Liver (tissue), 9 donors: Measurements from ENCODE around the gene ODF2. TPM values are rescaled to one million over a fixed set of nuclear protein-coding genes. Genes with fewer than 3 reads are reported as not detected.

ENCODE experiments used
- DNase-seq: peaks from one replicate; pipeline ENCODE4 v3.0.0-alpha.2; 2017; ENCODE audit warnings: low spot score
- H3K27ac ChIP-seq, 2 donors: one replicate each; pipeline ENCODE4 v1.7.0; 2013; ENCODE audit warnings: inconsistent platforms in 2 of 2, low read length in 2 of 2, control low read depth in 1 of 2, low read depth in 1 of 2, mild to moderate bottlenecking in 1 of 2
- H3K27me3 ChIP-seq, 4 donors: one replicate each; pipeline versions ENCODE4 v1.6.1 to v1.7.0; 2013; ENCODE audit warnings: low read length in 3 of 4, inconsistent platforms in 1 of 4, mild to moderate bottlenecking in 1 of 4, moderate library complexity in 1 of 4; ENCODE audit not compliant: control insufficient read depth in 4 of 4, insufficient read depth in 4 of 4
- H3K36me3 ChIP-seq, 4 donors: one replicate each; pipeline versions ENCODE4 v1.6.1 to v1.7.0; 2013; ENCODE audit warnings: low read length in 3 of 4, mild to moderate bottlenecking in 3 of 4, low read depth in 1 of 4, moderate library complexity in 1 of 4; ENCODE audit not compliant: control insufficient read depth in 4 of 4, insufficient read depth in 3 of 4
- H3K4me1 ChIP-seq, 4 donors: one replicate each; pipeline versions ENCODE4 v1.6.1 to v1.7.0; 2013; ENCODE audit warnings: low read length in 3 of 4, mild to moderate bottlenecking in 3 of 4, moderate library complexity in 1 of 4; ENCODE audit not compliant: control insufficient read depth in 4 of 4, insufficient read depth in 4 of 4
- H3K4me3 ChIP-seq, 3 donors: one replicate each; pipeline versions ENCODE4 v1.6.1 to v1.7.0; 2013; ENCODE audit warnings: low read length in 3 of 3, control low read depth in 1 of 3, low read depth in 1 of 3, mild to moderate bottlenecking in 1 of 3
- H3K9ac ChIP-seq, 2 donors: one replicate each; pipeline ENCODE4 v1.7.0; 2013; ENCODE audit warnings: low read length in 2 of 2, mild to moderate bottlenecking in 2 of 2, moderate library complexity in 2 of 2, control low read depth in 1 of 2, low read depth in 1 of 2
- H3K9me3 ChIP-seq, 4 donors: one replicate each; pipeline versions ENCODE4 v1.6.1 to v1.7.0; 2013; ENCODE audit warnings: low read length in 3 of 4; ENCODE audit not compliant: control insufficient read depth in 4 of 4
- EGR1 ChIP-seq, 2 donors: IDR thresholded peaks; 2 replicates each; pipeline ENCODE4 v1.6.1; 2016 to 2018; ENCODE audit warnings: antibody characterized with exemption in 2 of 2, low read depth in 2 of 2
- FOXA1 ChIP-seq: IDR thresholded peaks from 2 replicates; pipeline ENCODE4 v1.6.1; 2016; ENCODE audit warnings: antibody characterized with exemption
- FOXA2 ChIP-seq: IDR thresholded peaks from 2 replicates; pipeline ENCODE4 v1.6.1; 2016; ENCODE audit warnings: antibody characterized with exemption
- HNF4G ChIP-seq: IDR thresholded peaks from 2 replicates; pipeline ENCODE4 v1.6.1; 2016; ENCODE audit warnings: antibody characterized with exemption
- JUND ChIP-seq, 2 donors: IDR thresholded peaks; 2 replicates each; pipeline ENCODE4 v1.6.1; 2016; ENCODE audit warnings: antibody characterized with exemption in 2 of 2
- NR2F2 ChIP-seq: IDR thresholded peaks from 2 replicates; pipeline ENCODE4 v1.6.1; 2016; ENCODE audit warnings: antibody characterized with exemption
- RAD21 ChIP-seq, 2 donors: IDR thresholded peaks; 2 replicates each; pipeline ENCODE4 v1.6.1; 2016; ENCODE audit warnings: antibody characterized with exemption in 2 of 2, mild to moderate bottlenecking in 2 of 2
- RXRA ChIP-seq, 2 donors: IDR thresholded peaks; 2 replicates each; pipeline ENCODE4 v1.6.1; 2017 to 2018; ENCODE audit warnings: antibody characterized with exemption in 2 of 2, mild to moderate bottlenecking in 1 of 2
- SP1 ChIP-seq: IDR thresholded peaks from 2 replicates; pipeline ENCODE4 v1.6.1; 2018; ENCODE audit warnings: antibody characterized with exemption, mild to moderate bottlenecking
- TAF1 ChIP-seq: conservative IDR thresholded peaks from 2 replicates; pipeline ENCODE4 v1.6.1; 2016; ENCODE audit warnings: antibody characterized with exemption, mild to moderate bottlenecking
- YY1 ChIP-seq: IDR thresholded peaks from 2 replicates; pipeline ENCODE4 v1.6.1; 2016; ENCODE audit warnings: antibody characterized with exemption, mild to moderate bottlenecking
- WGBS: extraction: QIAGEN DNeasy Blood & Tissue Kit; methylation state at CpG from one replicate; pipeline ENCODE4 v1.1.7; 2013; 5-methylcytosine and 5-hydroxymethylcytosine counted together
- polyA plus RNA-seq, 2 donors: library from polyadenylated mRNA; stranded (reverse) in 1 of 2; unstranded in 1 of 2; fragments of 200-250 nt in 1 of 2; fragments of >200 nt in 1 of 2; fragmentation: Nextera tagmentation in 1 of 2; extraction: Ambion mirVana in 1 of 2; gene quantifications; one replicate each; pipeline versions ENCODE4 v1.2.1 to v1.2.3, GENCODE V29; 2013 to 2015
- total RNA-seq, 2 donors: library from RNA; depleted of rRNA; stranded (reverse); fragments of >200 nt; gene quantifications; one replicate each; pipeline ENCODE4 v1.2.3, GENCODE V29; 2014
- TF ChIP-seq, protein P1 (sequence below): IDR thresholded peaks from 2 replicates; pipeline ENCODE4 v1.6.1; 2016; ENCODE audit warnings: antibody characterized with exemption
- TF ChIP-seq, protein P2 (sequence below): IDR thresholded peaks from 2 replicates; pipeline ENCODE4 v1.6.1; 2016; ENCODE audit warnings: antibody characterized with exemption, mild to moderate bottlenecking
- TF ChIP-seq, protein P3 (sequence below): fragments of 150-350 bp; IDR thresholded peaks from 2 replicates; pipeline ENCODE4 v1.5.1; 2017; ENCODE audit warnings: improper control_type of control experiment, low read depth, low read length; ENCODE audit not compliant: missing input control
- TF ChIP-seq, protein P4 (sequence below): IDR thresholded peaks from 2 replicates; pipeline ENCODE4 v1.6.1; 2016; ENCODE audit warnings: antibody characterized with exemption
- donor health status: healthy.
- donor health status: healthy.
- donor health status: healthy.
- donor health status: healthy.
- donor health status: healthy.

ODF2 gene
- total and polyA plus RNA-seq, 4 donors, result 5.7 to 21.8 (median 16.7) TPM

DNA sequence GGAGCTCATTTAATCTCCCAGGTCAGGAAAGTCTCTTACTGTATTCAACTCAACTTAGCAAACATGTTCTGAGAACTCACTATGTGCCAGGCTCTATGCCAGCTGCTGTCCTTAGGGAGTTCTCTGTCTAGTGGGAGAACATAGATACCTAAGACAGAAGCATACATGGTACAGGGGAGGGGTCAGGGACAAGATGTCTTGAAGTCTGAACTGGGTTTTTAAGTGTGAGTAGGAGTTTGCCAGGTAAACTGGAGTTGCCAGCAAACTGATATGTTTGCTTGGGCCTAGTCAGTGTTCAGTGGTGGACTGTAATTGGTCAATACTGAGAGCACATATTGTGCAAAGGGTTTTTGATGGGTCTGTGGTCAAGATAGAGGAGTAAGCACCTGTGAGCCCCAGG, 30.4 kb downstream of the ODF2 start:
- H3K9ac ChIP-seq, result no peak overlapping the region
- peaks cover 4 to 42% (median 12%) of the 10 kb centered on the region in 4 donors for H3K36me3 ChIP-seq
- no peak for DNase-seq
- no peak overlapping the region for H3K4me3 ChIP-seq
- TF ChIP-seq FOXA2 (no peak), RAD21 (IDR thresholded peaks at IDR 0.05) (no peak), JUND (IDR thresholded peaks at IDR 0.05) (no peak), HNF4G (no peak), TAF1 (no peak), SP1 (no peak), FOXA1 (no peak), EGR1 (IDR thresholded peaks at IDR 0.05; ENCODE audit: low read depth in 2 of 2) (no peak), NR2F2 (no peak)
- TF ChIP-seq, protein P1, sequence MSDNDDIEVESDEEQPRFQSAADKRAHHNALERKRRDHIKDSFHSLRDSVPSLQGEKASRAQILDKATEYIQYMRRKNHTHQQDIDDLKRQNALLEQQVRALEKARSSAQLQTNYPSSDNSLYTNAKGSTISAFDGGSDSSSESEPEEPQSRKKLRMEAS, result no peak
- TF ChIP-seq, protein P2, sequence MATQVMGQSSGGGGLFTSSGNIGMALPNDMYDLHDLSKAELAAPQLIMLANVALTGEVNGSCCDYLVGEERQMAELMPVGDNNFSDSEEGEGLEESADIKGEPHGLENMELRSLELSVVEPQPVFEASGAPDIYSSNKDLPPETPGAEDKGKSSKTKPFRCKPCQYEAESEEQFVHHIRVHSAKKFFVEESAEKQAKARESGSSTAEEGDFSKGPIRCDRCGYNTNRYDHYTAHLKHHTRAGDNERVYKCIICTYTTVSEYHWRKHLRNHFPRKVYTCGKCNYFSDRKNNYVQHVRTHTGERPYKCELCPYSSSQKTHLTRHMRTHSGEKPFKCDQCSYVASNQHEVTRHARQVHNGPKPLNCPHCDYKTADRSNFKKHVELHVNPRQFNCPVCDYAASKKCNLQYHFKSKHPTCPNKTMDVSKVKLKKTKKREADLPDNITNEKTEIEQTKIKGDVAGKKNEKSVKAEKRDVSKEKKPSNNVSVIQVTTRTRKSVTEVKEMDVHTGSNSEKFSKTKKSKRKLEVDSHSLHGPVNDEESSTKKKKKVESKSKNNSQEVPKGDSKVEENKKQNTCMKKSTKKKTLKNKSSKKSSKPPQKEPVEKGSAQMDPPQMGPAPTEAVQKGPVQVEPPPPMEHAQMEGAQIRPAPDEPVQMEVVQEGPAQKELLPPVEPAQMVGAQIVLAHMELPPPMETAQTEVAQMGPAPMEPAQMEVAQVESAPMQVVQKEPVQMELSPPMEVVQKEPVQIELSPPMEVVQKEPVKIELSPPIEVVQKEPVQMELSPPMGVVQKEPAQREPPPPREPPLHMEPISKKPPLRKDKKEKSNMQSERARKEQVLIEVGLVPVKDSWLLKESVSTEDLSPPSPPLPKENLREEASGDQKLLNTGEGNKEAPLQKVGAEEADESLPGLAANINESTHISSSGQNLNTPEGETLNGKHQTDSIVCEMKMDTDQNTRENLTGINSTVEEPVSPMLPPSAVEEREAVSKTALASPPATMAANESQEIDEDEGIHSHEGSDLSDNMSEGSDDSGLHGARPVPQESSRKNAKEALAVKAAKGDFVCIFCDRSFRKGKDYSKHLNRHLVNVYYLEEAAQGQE, result no peak
- TF ChIP-seq, protein P3, sequence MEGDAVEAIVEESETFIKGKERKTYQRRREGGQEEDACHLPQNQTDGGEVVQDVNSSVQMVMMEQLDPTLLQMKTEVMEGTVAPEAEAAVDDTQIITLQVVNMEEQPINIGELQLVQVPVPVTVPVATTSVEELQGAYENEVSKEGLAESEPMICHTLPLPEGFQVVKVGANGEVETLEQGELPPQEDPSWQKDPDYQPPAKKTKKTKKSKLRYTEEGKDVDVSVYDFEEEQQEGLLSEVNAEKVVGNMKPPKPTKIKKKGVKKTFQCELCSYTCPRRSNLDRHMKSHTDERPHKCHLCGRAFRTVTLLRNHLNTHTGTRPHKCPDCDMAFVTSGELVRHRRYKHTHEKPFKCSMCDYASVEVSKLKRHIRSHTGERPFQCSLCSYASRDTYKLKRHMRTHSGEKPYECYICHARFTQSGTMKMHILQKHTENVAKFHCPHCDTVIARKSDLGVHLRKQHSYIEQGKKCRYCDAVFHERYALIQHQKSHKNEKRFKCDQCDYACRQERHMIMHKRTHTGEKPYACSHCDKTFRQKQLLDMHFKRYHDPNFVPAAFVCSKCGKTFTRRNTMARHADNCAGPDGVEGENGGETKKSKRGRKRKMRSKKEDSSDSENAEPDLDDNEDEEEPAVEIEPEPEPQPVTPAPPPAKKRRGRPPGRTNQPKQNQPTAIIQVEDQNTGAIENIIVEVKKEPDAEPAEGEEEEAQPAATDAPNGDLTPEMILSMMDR, result no peak
- H3K27ac ChIP-seq, result no peak overlapping the region
- no peaks in the 10 kb centered on the region for H3K9me3 ChIP-seq
- no peaks in the 10 kb centered on the region for H3K27me3 ChIP-seq
- H3K4me1 ChIP-seq, result no peaks in the 10 kb centered on the region

DNA sequence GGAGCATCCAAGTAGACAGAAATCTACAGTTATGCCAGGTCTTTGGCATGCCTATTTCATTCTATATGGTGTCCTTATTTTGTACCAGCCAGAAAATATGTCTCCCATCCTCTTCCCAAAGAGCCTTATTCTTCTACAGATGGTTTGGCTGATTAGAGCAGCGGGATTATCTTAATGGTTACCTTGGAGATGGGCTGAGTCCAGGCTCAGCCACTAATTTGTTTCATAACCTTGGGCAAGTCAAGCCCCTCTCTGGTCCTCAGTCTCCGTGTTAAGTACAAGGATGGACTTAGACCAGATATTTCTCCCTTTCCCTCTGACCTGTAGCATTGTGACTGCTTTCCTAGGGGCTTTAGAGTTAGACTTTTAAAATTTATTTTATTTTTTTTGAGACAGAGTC, 37.6 kb downstream of the ODF2 start:
- no peak for TF ChIP-seq TAF1
- Histone ChIP-seq H3K9ac (no peak overlapping the region), H3K4me3 (no peak overlapping the region), H3K9me3 (no peaks in the 10 kb centered on the region), H3K4me1 (peaks cover 11 to 27% (median 23%) of the 10 kb centered on the region in 4 donors), H3K36me3 (peaks cover 0 to 5% (median 3%) of the 10 kb centered on the region in 4 donors), H3K27ac (no peak overlapping the region), H3K27me3 (no peaks in the 10 kb centered on the region)
- DNase-seq, result no peak
- WGBS, result 94% methylated on average over 2 of the region's 2 CpGs

DNA sequence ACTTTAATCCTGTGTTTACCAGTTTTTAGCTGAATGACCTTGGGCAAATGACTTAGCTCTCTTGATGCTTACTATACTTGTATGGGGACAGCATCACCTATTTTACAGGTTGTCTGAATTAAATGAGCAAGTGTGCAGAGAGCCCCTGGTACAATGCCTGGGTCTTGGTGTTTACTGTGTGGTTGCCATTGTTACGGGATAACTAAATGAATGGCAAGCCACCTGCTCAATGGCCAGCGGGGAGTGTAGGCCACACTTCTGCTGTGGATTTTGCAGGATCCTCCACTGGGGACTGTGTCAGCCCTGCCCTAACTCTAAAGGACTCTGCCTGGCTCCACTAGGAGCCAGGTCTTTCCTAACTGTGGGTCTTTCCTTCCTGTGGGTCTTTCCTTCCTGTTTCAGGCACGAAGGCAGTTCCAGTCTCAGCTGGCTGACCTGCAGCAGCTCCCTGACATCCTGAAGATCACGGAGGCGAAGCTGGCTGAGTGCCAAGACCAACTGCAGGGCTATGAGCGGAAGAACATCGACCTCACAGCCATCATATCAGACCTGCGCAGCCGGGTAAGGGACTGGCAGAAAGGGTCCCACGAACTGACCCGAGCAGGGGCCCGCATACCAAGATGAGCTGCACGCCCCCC, 38.4 kb downstream of the ODF2 start:
- Histone ChIP-seq H3K4me3 (no peak overlapping the region), H3K36me3 (peaks cover 0 to 12% (median 5%) of the 10 kb centered on the region in 4 donors), H3K4me1 (peaks cover 11 to 27% (median 23%) of the 10 kb centered on the region in 4 donors), H3K27ac (peak overlapping the region; percentile 10 to 69), H3K27me3 (no peaks in the 10 kb centered on the region), H3K9me3 (no peaks in the 10 kb centered on the region), H3K9ac (no peak overlapping the region)
- TF ChIP-seq NR2F2 (peak; percentile 77), SP1 (peak; percentile 34), RXRA (IDR thresholded peaks at IDR 0.05) (peak; percentile 88 to 89), TAF1 (no peak), FOXA2 (no peak), YY1 (no peak), JUND (IDR thresholded peaks at IDR 0.05) (no peak), EGR1 (IDR thresholded peaks at IDR 0.05; ENCODE audit: low read depth in 2 of 2) (no peak)
- TF ChIP-seq, protein P3, result no peak
- TF ChIP-seq, protein P4, sequence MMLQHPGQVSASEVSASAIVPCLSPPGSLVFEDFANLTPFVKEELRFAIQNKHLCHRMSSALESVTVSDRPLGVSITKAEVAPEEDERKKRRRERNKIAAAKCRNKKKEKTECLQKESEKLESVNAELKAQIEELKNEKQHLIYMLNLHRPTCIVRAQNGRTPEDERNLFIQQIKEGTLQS, result no peak
- TF ChIP-seq, protein P1, result peak; percentile 39
- DNase-seq, result peak; percentile 83
- 33% methylated on average over 13 of the region's 13 CpGs for WGBS
